Aorta (tissue), 5 donors: Measurements from ENCODE around the gene EVA1B. TPM values are rescaled to one million over a fixed set of nuclear protein-coding genes. Genes with fewer than 3 reads are reported as not detected.
A peak's percentile ranks its signal among the peaks of the same experiment; 100 is the strongest.

Source experiments
- ATAC-seq: fragments of 200-7000 bp; cut with Tn5 transposase; one replicate; pipeline ENCODE4 v1.9.1; 2022; ENCODE audit warnings: moderate library complexity; ENCODE audit not compliant: low FRiP score
- DNase-seq, 2 donors: peaks; one replicate each; pipeline ENCODE4 v3.0.0-alpha.2; 2020
- H3K27ac ChIP-seq, 2 donors: one replicate each; pipeline ENCODE4 v1.5.1; 2013; ENCODE audit warnings: low read length in 2 of 2, mild to moderate bottlenecking in 2 of 2, moderate library complexity in 2 of 2, control low read depth in 1 of 2, inconsistent platforms in 1 of 2, low read depth in 1 of 2
- H3K27me3 ChIP-seq, 2 donors: one replicate each; pipeline ENCODE4 v1.6.1; 2013; ENCODE audit warnings: control low read depth in 1 of 2, low read length in 1 of 2, mild to moderate bottlenecking in 1 of 2, moderate library complexity in 1 of 2; ENCODE audit not compliant: insufficient read depth in 2 of 2, control insufficient read depth in 1 of 2
- H3K36me3 ChIP-seq, 2 donors: one replicate each; pipeline ENCODE4 v1.6.1; 2013; ENCODE audit warnings: control low read depth in 1 of 2, low read length in 1 of 2, mild to moderate bottlenecking in 1 of 2; ENCODE audit not compliant: insufficient read depth in 2 of 2, control insufficient read depth in 1 of 2
- H3K4me1 ChIP-seq, 2 donors: one replicate each; pipeline ENCODE4 v1.6.1; 2013; ENCODE audit warnings: low read length in 2 of 2, control low read depth in 1 of 2, mild to moderate bottlenecking in 1 of 2, moderate library complexity in 1 of 2; ENCODE audit not compliant: insufficient read depth in 2 of 2, control insufficient read depth in 1 of 2
- H3K4me3 ChIP-seq, 2 donors: one replicate each; pipeline ENCODE4 v1.5.1; 2013; ENCODE audit warnings: low read length in 2 of 2, control low read depth in 1 of 2, mild to moderate bottlenecking in 1 of 2
- H3K9me3 ChIP-seq: one replicate; pipeline ENCODE4 v1.6.1; 2013; ENCODE audit warnings: mild to moderate bottlenecking, low read length; ENCODE audit not compliant: control insufficient read depth
- WGBS, 2 donors: extraction: QIAGEN DNeasy Blood & Tissue Kit; methylation state at CpG; one replicate each; pipeline ENCODE4 v1.1.7; 2013; 5-methylcytosine and 5-hydroxymethylcytosine counted together
- intact Hi-C, 2 donors: fragments of 100-400 bp; cut with DNase I; formaldehyde crosslinking; loops; one replicate each; pipeline versions ENCODE4 v1.14.2 to v1.15.0; 2022
- polyA plus RNA-seq, 2 donors: library from polyadenylated mRNA; stranded (reverse); fragments of 200-250 nt; gene quantifications; one replicate each; pipeline ENCODE4 v1.2.3, GENCODE V29; 2013
- total RNA-seq, 2 donors: library from RNA; stranded (reverse); fragmentation: NEBNext Ultra II Directional; extraction: Animal tissue kit (Norgen Biotek cat#: 25700); gene quantifications; one replicate each; pipeline ENCODE4 v1.2.1, GENCODE V29; 2021
- donor health status: healthy with polysubstance abuse.
- donor health status: Bipolar disorder and iron deficiency.
- donor health status: DM: no; HTN: no; CAD: no.
- donor health status: DM: no; HTN: no; CAD: no.
- donor health status: DM: yes; HTN: yes; CAD: no.

The EVA1B gene
- total and polyA plus RNA-seq, 4 donors, result 38.2 to 165 (median 51.5) TPM

DNA sequence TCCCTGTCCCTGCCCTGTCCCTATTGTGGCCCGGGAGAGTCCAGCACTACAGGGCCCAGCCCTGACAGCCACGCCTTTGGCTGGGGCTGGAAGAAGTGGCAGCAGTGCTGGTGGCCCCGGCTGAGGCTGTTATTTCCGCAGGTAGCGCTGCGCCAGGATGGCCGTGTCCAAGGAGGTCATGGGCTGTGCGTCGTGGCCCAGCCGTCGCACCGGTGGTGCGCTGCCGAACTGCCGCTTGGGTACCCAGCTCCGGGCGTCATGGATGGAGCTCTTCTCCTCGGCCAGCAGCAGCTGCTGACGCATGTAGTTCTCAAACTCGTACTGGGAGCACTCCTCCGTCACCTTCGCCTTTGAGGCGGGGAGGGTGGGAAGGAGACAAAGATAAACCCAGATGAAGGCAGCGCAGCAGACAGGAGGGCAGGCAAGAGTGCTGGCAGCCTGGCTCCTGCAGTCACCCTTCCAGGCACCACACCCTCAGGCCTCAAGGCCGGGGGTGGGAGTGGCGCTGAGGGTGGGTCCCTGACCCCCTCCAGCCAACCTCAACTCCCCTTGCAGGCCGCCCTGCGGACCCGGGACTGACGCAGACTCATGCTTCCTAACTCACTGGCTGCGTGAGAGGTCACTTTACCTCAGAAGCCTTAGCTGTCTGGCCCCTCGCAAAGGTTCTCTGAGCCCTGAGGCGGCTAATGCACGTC, 18.3 kb upstream of the EVA1B start:
- Histone ChIP-seq H3K27me3 (no peaks in the 10 kb centered on the region), H3K27ac (no peak overlapping the region), H3K36me3 (peaks cover 0 to 3% of the 10 kb centered on the region in 2 donors), H3K4me1 (no peaks in the 10 kb centered on the region), H3K4me3 (no peak overlapping the region), H3K9me3 (no peaks in the 10 kb centered on the region)
- WGBS, 2 donors, result 88 to 92% methylated on average over 34 of the region's 34 CpGs
- DNase-seq (no peak), ATAC-seq (no peak)
- intact Hi-C loops, result loop anchor here (1.0 to 2.0 kb wide), 3 partner anchors 27 to 80 kb away; no protein-coding TSS in a partner anchor

DNA sequence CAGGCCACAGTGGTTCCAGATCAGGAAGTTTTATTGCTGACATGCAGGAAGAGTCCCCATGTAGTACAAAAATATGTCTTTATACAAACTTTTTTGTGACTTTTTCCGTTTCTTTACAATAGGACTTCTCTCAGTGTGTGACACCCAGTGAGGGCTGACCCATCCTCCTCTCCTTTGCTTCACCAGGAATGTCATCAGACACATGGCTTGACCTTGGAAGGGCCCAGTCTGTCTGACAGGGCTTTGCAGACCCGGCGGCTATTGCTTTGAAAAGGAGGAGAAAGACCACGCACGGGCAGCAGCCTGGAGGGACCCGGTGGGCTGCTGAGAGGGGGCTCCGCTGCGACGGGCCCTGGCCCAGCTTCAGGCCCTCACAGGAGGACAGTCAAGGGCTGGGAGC, 16.2 kb upstream of the EVA1B start:
- no peak for ATAC-seq
- 78 to 80% methylated on average over 9 of the region's 9 CpGs for WGBS, 2 donors
- no peak overlapping the region for H3K27ac ChIP-seq

DNA sequence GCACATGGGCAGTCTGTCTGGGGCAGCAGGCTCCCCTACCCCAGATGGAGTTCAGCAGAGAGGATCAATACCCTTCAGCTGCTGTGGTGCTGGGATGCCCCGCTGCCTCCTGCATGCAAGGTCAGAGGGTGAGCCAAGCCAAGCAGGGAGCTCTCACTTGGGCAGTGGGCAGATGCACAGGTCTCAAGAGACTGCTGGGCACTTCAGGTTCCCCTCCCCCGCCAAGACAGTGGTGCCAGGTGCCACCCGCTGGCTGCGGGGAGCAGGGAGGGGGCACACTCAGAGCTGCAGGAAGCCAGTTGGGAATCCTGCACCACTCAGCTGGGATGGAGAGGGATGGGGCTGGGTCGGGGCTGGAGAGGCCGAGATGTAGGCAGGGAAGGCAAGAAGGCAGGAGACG, 15.8 kb upstream of the EVA1B start:
- Histone ChIP-seq H3K4me1 (no peaks in the 10 kb centered on the region), H3K27ac (no peak overlapping the region), H3K9me3 (no peaks in the 10 kb centered on the region), H3K36me3 (no peaks in the 10 kb centered on the region), H3K4me3 (no peak overlapping the region), H3K27me3 (no peaks in the 10 kb centered on the region)
- intact Hi-C loops, result no loop called here
- ATAC-seq (no peak), DNase-seq (no peak)
- 76 to 81% methylated on average over 7 of the region's 7 CpGs for WGBS, 2 donors

More for the DNA sequence above, 16.2 kb upstream of the EVA1B start:
- no peaks in the 10 kb centered on the region for H3K9me3 ChIP-seq
- no peak overlapping the region for H3K4me3 ChIP-seq
- H3K36me3 ChIP-seq, result no peaks in the 10 kb centered on the region
- DNase-seq, result no peak
- intact Hi-C loops, result no loop called here
- H3K4me1 ChIP-seq, result no peaks in the 10 kb centered on the region
- no peaks in the 10 kb centered on the region for H3K27me3 ChIP-seq

DNA sequence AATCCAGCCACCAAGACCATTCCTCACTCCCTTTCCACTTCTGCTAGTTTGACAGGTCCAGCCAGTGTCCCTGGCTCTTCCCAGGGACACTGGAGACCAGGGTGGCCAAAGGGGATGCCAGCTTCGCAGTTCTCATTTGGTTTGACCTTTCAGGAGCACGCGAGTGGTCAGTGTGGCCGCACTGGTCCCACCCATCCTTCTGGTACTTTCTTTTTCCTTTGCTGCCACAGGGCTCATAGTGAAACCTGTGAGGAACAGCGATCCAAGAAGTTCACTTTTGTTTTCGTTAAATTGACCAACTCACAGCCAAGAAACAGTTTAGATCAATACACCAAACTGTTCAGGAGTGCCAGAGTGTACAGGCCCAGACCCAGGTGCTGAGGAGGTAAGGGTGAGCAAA, 14.4 kb upstream of the EVA1B start:
- intact Hi-C loops, result no loop called here
- Histone ChIP-seq H3K36me3 (no peaks in the 10 kb centered on the region), H3K27ac (no peak overlapping the region), H3K4me3 (no peak overlapping the region), H3K27me3 (no peaks in the 10 kb centered on the region), H3K4me1 (no peaks in the 10 kb centered on the region), H3K9me3 (no peaks in the 10 kb centered on the region)
- ATAC-seq (no peak), DNase-seq (no peak)
- 88% methylated on average over 6 of the region's 6 CpGs for WGBS, 2 donors

DNA sequence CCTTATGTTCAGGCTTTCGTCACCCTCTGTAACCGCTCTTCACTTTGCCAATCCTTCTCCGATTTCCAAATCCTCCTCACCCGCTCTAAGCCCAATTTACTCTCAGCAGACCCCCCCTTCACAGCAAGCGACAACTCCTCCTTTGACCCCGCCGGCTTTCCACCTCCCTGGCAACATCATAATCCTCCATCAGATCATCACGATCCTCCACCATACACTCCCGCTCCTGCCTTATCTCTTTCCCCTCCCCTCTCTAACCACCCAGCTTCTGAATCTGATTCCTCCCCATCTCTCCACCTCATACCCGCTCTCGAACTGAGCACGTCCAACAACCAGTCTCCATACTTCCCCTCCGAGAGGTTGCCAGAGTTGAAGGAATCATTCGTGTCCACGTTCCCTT, 7.5 kb upstream of the EVA1B start:
- 92 to 93% methylated on average over 15 of the region's 15 CpGs for WGBS, 2 donors
- Histone ChIP-seq H3K36me3 (no peaks in the 10 kb centered on the region), H3K9me3 (no peaks in the 10 kb centered on the region), H3K4me3 (no peak overlapping the region), H3K27me3 (no peaks in the 10 kb centered on the region), H3K27ac (no peak overlapping the region), H3K4me1 (no peaks in the 10 kb centered on the region)
- ATAC-seq (no peak), DNase-seq (no peak)
- intact Hi-C loops, result no loop called here

DNA sequence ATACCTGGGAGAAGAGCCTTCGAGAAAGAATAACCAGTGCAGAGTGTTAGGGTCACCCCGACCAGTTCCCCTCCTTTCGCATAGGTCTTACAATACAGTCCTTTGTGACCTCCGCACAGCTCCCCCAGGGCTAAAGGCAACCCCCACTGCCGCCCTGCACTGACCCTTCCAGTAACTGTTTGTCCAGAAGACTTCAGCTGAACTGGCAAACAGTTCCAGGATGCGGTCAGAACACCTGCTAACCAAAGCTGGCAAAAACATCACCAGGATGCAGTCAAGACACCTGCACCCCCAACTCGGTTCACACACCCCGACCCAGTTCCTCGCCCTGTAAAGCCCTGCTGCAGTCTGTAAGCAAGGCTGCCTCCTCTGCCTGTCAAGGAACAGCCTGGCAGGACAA, 6.4 kb upstream of the EVA1B start:
- DNase-seq (no peak), ATAC-seq (no peak)
- no peak overlapping the region for H3K4me3 ChIP-seq
- WGBS, 2 donors, result 92% methylated on average over 9 of the region's 9 CpGs
- intact Hi-C loops, result loop anchor here in 1 of 2 donors (10.0 kb wide), 1 partner anchor 615 kb away; the partner anchor contains the start of gene C1orf216
- H3K27ac ChIP-seq, result no peak overlapping the region
- H3K4me1 ChIP-seq, result no peaks in the 10 kb centered on the region
- H3K9me3 ChIP-seq, result no peaks in the 10 kb centered on the region
- no peaks in the 10 kb centered on the region for H3K36me3 ChIP-seq
- no peaks in the 10 kb centered on the region for H3K27me3 ChIP-seq

DNA sequence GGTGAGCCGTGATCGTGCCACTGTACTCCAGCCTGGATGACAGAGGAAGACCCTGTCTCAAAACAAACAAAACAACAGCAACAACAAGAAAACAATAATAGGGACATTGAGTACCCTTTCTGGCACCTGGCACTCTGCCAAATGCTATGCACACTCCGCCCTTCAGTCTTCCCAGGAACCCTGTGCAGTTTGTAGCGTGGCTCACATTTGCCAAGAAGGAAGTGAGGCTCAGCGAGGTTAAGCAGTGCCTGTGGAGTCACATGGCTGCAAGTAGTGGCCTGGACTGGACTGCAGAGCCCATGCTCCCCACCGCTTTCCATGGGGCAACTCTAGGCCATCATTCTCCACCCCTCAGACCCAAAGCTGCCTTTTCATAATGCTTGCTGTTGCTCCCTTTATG, 5.3 kb upstream of the EVA1B start:
- DNase-seq (peak in 1 of 2 donors; percentile 76), ATAC-seq (no peak)
- Histone ChIP-seq H3K4me3 (no peak overlapping the region), H3K4me1 (no peaks in the 10 kb centered on the region), H3K27ac (no peak overlapping the region), H3K9me3 (no peaks in the 10 kb centered on the region), H3K36me3 (no peaks in the 10 kb centered on the region), H3K27me3 (no peaks in the 10 kb centered on the region)
- intact Hi-C loops, result loop anchor here in 1 of 2 donors (10.0 kb wide), 1 partner anchor 614 kb away; the partner anchor contains the start of gene C1orf216
- 78 to 79% methylated on average over 6 of the region's 6 CpGs for WGBS, 2 donors

DNA sequence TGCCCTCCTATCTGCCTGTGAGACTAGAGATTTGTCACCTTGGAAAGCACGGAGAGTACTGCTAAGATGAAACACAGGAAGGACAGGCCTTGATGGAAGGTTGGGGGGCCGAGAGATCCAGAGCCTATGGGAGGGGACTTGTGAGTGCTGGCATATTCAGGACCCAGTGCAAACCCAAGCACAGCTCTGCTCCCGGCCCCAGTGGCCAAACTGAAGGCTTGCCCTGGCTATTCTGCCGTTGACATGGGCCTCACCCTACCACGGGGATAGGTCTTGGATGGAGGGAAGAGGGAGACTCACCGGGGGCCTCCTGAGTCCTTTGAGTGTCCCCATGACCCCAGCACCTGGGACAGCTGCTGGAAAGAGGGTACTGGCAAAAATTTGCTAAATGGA, 4.6 kb upstream of the EVA1B start:
- ATAC-seq, result no peak
- intact Hi-C loops, result loop anchor here in 1 of 2 donors (10.0 kb wide), 1 partner anchor 613 kb away; the partner anchor contains the start of gene C1orf216
- H3K9me3 ChIP-seq, result no peaks in the 10 kb centered on the region
- H3K27me3 ChIP-seq, result no peaks in the 10 kb centered on the region
- H3K4me1 ChIP-seq, result no peaks in the 10 kb centered on the region
- H3K27ac ChIP-seq, result no peak overlapping the region
- no peak for DNase-seq
- WGBS, 2 donors, result 85 to 86% methylated on average over 6 of the region's 6 CpGs
- no peak overlapping the region for H3K4me3 ChIP-seq
- no peaks in the 10 kb centered on the region for H3K36me3 ChIP-seq

DNA sequence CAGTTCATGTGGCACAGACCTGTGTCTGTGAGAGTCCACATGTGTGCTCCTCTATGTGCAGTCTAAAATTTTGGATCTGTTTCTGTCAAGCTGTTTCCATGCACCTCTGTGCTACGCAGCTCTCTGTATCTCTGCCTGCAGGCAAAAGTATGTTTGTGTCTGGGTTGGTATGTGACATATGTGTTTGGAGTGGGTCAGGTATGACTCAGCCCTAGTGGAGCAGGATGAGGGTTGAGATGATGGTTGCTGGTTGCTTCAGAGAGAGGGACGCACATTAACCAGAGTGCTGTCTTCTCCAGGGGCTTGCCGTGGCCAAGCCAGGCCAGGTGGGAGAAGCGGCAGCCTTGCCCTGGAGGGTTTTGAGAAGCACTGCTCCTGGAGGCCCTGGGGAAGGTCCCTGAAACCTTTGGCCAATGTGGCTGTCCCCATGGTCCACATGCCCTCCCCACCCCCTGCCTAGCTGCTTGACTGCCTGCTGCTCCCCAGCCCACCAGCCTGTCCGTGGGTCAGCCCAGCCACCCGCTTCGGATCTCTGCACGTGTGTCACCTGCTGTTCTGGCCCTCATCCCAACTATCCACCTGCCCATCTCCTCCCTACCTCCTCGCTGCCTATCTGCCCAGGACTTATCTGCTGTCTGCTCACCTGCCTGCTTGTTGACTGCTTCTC, 4.1 kb upstream of the EVA1B start:
- ATAC-seq (no peak), DNase-seq (no peak)
- H3K4me3 ChIP-seq, result no peak overlapping the region
- no peaks in the 10 kb centered on the region for H3K27me3 ChIP-seq
- H3K27ac ChIP-seq, result no peak overlapping the region
- no peaks in the 10 kb centered on the region for H3K36me3 ChIP-seq
- no peaks in the 10 kb centered on the region for H3K9me3 ChIP-seq
- WGBS, 2 donors, result 86 to 89% methylated on average over 9 of the region's 9 CpGs
- H3K4me1 ChIP-seq, result no peaks in the 10 kb centered on the region
- intact Hi-C loops, result loop anchor here in 1 of 2 donors (10.0 kb wide), 1 partner anchor 613 kb away; the partner anchor contains the start of gene C1orf216
